ENCODE measurements around the gene CCHCR1. TPM values are rescaled to one million over a fixed set of nuclear protein-coding genes. Genes with fewer than 3 reads are reported as not detected.

Gene CCHCR1
- total and polyA plus RNA-seq, 2 of the 13 experiments (the other 11 are each of a cell fraction or from before 2014, with no cell fraction given), result 14.6 to 28.2 TPM

GRCh38 chr6:31122791-31123706 lies 34.6 kb downstream of the CCHCR1 start (continued):
- TF ChIP-seq MLLT10 (CRISPR knock-in tag; IDR thresholded peaks at IDR 0.05) (no peak), DBP (CRISPR knock-in tag; IDR thresholded peaks at IDR 0.05; ENCODE audit: not compliant biosample characterization) (no peak), PCBP2 (optimal IDR thresholded peaks at IDR 0.05; ENCODE audit: low read depth, low read length, poor library complexity, severe bottlenecking) (no peak), CEBPZ (IDR thresholded peaks at IDR 0.05; ENCODE audit: low read length) (no peak), MLX (CRISPR knock-in tag; IDR thresholded peaks at IDR 0.05) (no peak), TOPORS (CRISPR knock-in tag; IDR thresholded peaks at IDR 0.05) (no peak)

All from HepG2 (cell line).